Measurements from ENCODE around the gene EXOSC7. TPM values are rescaled to one million over a fixed set of nuclear protein-coding genes. Genes with fewer than 3 reads are reported as not detected.

Gene EXOSC7
- total and polyA plus RNA-seq, 9 of the 15 experiments (the other 6 are each of a cell fraction or from before 2014, with no cell fraction given) = 88.5 to 237 (median 112) TPM

DNA sequence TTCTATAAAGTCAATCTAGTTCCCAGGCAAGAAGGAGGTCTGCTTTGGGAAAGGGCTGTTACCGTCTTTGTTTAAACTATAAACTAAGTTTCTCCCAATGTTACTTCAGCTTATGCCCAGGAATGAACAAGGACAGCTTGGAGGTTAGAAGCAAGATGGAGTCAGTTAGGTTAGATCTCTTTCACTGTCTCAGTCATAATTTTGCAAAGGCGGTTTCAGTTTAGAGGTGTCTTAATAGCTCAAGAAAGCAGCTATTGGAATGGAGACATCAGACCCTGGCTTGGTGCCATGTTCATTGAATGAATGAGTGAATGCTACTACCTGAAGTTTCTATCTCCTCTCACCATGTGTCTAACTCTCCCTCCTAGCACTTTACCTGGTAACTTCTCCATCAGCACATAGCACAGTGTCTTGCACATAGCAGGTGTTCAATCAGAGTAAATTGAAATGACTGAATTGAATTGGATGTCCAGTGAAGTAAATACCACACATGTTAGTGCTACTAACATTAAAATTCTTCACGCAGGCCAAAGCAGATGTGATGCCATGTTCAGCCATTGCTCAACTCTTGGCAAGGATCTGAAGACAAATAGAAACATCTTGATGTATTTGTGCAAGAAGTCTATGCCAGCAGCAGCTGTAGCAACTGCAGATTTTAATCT, 78.3 kb downstream of the EXOSC7 start (continued):
- TF ChIP-seq FOXM1 (IDR thresholded peaks at IDR 0.05; ENCODE audit: low read depth) (no peak), FOXM1 (CRISPR knock-in tag; IDR thresholded peaks at IDR 0.05; ENCODE audit: low read depth) (no peak), TEAD4 (IDR thresholded peaks at IDR 0.05; ENCODE audit: low read length) (no peak), TEAD4 (CRISPR knock-in tag; IDR thresholded peaks at IDR 0.05; ENCODE audit: borderline replicate concordance) (no peak), PML (IDR thresholded peaks at IDR 0.05; ENCODE audit: low read length) (no peak), ZNF785 (CRISPR knock-in tag; IDR thresholded peaks at IDR 0.05) (peak; percentile 43; the same call in 1 of the 2 replicates), RBM39 (optimal IDR thresholded peaks at IDR 0.05; ENCODE audit: low read depth, low read length) (no peak), RBM22 (IDR thresholded peaks at IDR 0.05; ENCODE audit: low read depth, low read length, poor library complexity, severe bottlenecking) (no peak), CBX8 (IDR thresholded peaks at IDR 0.05; ENCODE audit: borderline replicate concordance, extremely low read depth, low read depth, low read length, poor library complexity, severe bottlenecking) (no peak), ZFP1 (CRISPR knock-in tag; IDR thresholded peaks at IDR 0.05) (peak; percentile 86), FOXP1 (CRISPR knock-in tag; IDR thresholded peaks at IDR 0.05) (no peak), DACH1 (IDR thresholded peaks at IDR 0.05; ENCODE audit: partially characterized antibody) (no peak), NRF1 (conservative IDR thresholded peaks at IDR 0.05 in 1 of 2, IDR thresholded peaks at IDR 0.05 in 1 of 2) (no peak), TCF7L2 (IDR thresholded peaks at IDR 0.05; ENCODE audit: low read depth, low read length) (no peak), ELF4 (CRISPR knock-in tag; IDR thresholded peaks at IDR 0.05) (peak; percentile 67; the same call in 1 of the 2 replicates), C11orf30 (IDR thresholded peaks at IDR 0.05; ENCODE audit: low read depth) (no peak), ATF1 (CRISPR knock-in tag; IDR thresholded peaks at IDR 0.05) (no peak), ATF1 (tag; IDR thresholded peaks at IDR 0.05) (peak; percentile 60; the same call in 1 of the 2 replicates)
- TF ChIP-seq, protein P1, sequence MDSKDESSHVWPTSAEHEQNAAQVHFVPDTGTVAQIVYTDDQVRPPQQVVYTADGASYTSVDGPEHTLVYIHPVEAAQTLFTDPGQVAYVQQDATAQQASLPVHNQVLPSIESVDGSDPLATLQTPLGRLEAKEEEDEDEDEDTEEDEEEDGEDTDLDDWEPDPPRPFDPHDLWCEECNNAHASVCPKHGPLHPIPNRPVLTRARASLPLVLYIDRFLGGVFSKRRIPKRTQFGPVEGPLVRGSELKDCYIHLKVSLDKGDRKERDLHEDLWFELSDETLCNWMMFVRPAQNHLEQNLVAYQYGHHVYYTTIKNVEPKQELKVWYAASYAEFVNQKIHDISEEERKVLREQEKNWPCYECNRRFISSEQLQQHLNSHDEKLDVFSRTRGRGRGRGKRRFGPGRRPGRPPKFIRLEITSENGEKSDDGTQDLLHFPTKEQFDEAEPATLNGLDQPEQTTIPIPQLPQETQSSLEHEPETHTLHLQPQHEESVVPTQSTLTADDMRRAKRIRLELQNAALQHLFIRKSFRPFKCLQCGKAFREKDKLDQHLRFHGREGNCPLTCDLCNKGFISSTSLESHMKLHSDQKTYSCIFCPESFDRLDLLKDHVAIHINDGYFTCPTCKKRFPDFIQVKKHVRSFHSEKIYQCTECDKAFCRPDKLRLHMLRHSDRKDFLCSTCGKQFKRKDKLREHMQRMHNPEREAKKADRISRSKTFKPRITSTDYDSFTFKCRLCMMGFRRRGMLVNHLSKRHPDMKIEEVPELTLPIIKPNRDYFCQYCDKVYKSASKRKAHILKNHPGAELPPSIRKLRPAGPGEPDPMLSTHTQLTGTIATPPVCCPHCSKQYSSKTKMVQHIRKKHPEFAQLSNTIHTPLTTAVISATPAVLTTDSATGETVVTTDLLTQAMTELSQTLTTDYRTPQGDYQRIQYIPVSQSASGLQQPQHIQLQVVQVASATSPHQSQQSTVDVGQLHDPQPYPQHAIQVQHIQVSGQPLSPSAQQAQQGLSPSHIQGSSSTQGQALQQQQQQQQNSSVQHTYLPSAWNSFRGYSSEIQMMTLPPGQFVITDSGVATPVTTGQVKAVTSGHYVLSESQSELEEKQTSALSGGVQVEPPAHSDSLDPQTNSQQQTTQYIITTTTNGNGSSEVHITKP (IDR thresholded peaks at IDR 0.05; ENCODE audit: partially characterized antibody) = no peak
- TF ChIP-seq, protein P2, sequence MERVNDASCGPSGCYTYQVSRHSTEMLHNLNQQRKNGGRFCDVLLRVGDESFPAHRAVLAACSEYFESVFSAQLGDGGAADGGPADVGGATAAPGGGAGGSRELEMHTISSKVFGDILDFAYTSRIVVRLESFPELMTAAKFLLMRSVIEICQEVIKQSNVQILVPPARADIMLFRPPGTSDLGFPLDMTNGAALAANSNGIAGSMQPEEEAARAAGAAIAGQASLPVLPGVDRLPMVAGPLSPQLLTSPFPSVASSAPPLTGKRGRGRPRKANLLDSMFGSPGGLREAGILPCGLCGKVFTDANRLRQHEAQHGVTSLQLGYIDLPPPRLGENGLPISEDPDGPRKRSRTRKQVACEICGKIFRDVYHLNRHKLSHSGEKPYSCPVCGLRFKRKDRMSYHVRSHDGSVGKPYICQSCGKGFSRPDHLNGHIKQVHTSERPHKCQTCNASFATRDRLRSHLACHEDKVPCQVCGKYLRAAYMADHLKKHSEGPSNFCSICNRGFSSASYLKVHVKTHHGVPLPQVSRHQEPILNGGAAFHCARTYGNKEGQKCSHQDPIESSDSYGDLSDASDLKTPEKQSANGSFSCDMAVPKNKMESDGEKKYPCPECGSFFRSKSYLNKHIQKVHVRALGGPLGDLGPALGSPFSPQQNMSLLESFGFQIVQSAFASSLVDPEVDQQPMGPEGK (CRISPR knock-in tag; IDR thresholded peaks at IDR 0.05; ENCODE audit: borderline replicate concordance) = peak; percentile 92; the same call in 1 of the 2 replicates

Data from K562 (cell line).